IgD-negative memory B cell (primary cell): Measurements from ENCODE around the gene TRA2B. TPM values are rescaled to one million over a fixed set of nuclear protein-coding genes. Genes with fewer than 3 reads are reported as not detected.

Experiments used
- H3K27ac Mint-ChIP-seq, 3 donors: one replicate each; pipeline ENCODE4 v1.8.0; 2020 to 2022; ENCODE audit warnings: mild to moderate bottlenecking in 3 of 3, mixed read lengths in 3 of 3, moderate library complexity in 1 of 3
- H3K27me3 Mint-ChIP-seq: one replicate; pipeline ENCODE4 v1.8.0; 2021; ENCODE audit warnings: mixed read lengths
- H3K36me3 Mint-ChIP-seq: one replicate; pipeline ENCODE4 v1.8.0; 2020; ENCODE audit warnings: mild to moderate bottlenecking, mixed read lengths
- H3K4me1 Mint-ChIP-seq, 3 donors: one replicate each; pipeline ENCODE4 v1.8.0; 2020 to 2022; ENCODE audit warnings: mixed read lengths in 3 of 3, mild to moderate bottlenecking in 1 of 3
- H3K4me3 Mint-ChIP-seq, 4 donors: one replicate each; pipeline ENCODE4 v1.8.0; 2020 to 2022; ENCODE audit warnings: mild to moderate bottlenecking in 4 of 4, mixed read lengths in 4 of 4, moderate library complexity in 3 of 4
- H3K9me3 Mint-ChIP-seq, 3 donors: one replicate each; pipeline ENCODE4 v1.8.0; 2020 to 2021; ENCODE audit warnings: mixed read lengths in 3 of 3, mild to moderate bottlenecking in 1 of 3
- polyA plus RNA-seq: library from polyadenylated mRNA; unstranded; fragments of 300-500 nt; fragmentation: Illumina TruSeq; gene quantifications from one replicate; pipeline ENCODE4 v1.2.3, GENCODE V29; 2021

Gene TRA2B
- polyA plus RNA-seq, 1 donor from 2014 or later, result 358 TPM

- Mint-ChIP-seq H3K27me3 (no peaks in the 10 kb centered on the region), H3K4me3 (peak overlapping the region; percentile 97 to 100 (median 100)), H3K9me3 (peaks cover 0 to 4% (median 1%) of the 10 kb centered on the region in 3 donors), H3K36me3 (peaks cover 1% of the 10 kb centered on the region), H3K27ac (peak overlapping the region; percentile 99 to 100 (median 100)), H3K4me1 (peaks cover 33 to 49% (median 40%) of the 10 kb centered on the region in 3 donors)
Observed at GRCh38 chr3:185936814-185937688, 763 bp downstream of the TRA2B start.

DNA sequence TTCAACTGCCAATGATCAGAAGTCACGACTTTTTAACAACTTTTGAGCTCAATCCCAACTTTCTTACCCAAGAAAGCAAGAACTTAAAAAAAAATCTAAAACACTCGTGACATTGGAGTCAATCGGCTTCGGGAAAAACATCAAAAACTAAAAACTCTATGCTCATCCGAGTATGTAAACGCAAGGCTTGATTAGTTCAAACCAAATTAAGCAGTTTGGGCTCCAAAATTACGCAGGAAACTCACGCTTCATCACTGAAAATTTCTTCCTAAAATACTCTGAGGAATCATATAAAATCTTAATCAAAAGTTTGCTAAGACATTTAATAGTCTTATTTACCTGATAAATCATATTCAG is 1.6 kb downstream of the TRA2B start:
- H3K27ac Mint-ChIP-seq, result peak overlapping the region; percentile 99 to 100 (median 100)
- peak overlapping the region; percentile 97 to 100 (median 100) for H3K4me3 Mint-ChIP-seq
- peaks cover 0 to 4% (median 1%) of the 10 kb centered on the region in 3 donors for H3K9me3 Mint-ChIP-seq
- H3K4me1 Mint-ChIP-seq, result peaks cover 39 to 53% (median 48%) of the 10 kb centered on the region in 3 donors
- H3K27me3 Mint-ChIP-seq, result no peaks in the 10 kb centered on the region
- H3K36me3 Mint-ChIP-seq, result peaks cover 4% of the 10 kb centered on the region

- Mint-ChIP-seq H3K4me1 (peaks cover 45 to 57% (median 53%) of the 10 kb centered on the region in 3 donors), H3K27me3 (no peaks in the 10 kb centered on the region), H3K9me3 (peaks cover 0 to 4% (median 1%) of the 10 kb centered on the region in 3 donors), H3K27ac (peak overlapping the region; percentile 39 to 100 (median 99)), H3K36me3 (peaks cover 4% of the 10 kb centered on the region), H3K4me3 (peak overlapping the region; percentile 97 to 100 (median 100))
Observed at GRCh38 chr3:185935465-185936272, 2.1 kb downstream of the TRA2B start.

- peak overlapping the region; percentile 97 to 100 (median 100) for H3K4me3 Mint-ChIP-seq
Observed at GRCh38 chr3:185934767-185935464, 2.9 kb downstream of the TRA2B start.

DNA sequence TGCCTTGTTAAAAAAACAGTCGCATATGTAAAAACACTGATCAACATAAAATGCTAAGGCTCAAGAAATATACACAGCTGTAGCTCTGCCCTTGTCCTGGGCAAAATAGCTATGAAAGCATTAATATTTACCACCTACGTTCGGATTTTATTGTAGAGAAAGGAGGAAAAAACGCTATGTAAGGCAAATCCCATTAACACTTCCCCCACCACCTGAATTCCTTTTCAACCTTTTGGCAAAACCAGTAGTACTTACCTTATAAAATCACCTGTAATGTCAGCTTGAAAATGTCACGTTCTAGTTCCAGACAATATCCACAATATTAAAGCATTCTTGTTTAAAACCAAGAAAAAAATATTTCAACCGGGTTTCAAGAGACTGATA is 3.6 kb downstream of the TRA2B start:
- Mint-ChIP-seq H3K4me1 (peaks cover 57 to 68% (median 67%) of the 10 kb centered on the region in 3 donors), H3K27ac (peak overlapping the region in 2 of 3 donors; percentile 34 to 99), H3K4me3 (peak overlapping the region; percentile 97 to 100 (median 100)), H3K27me3 (no peaks in the 10 kb centered on the region), H3K9me3 (peaks cover 0 to 4% (median 1%) of the 10 kb centered on the region in 3 donors), H3K36me3 (peaks cover 4% of the 10 kb centered on the region)

More at GRCh38 chr3:185934767-185935464, 2.9 kb downstream of the TRA2B start:
- Mint-ChIP-seq H3K27me3 (no peaks in the 10 kb centered on the region), H3K27ac (peak overlapping the region in 2 of 3 donors; percentile 20 to 99), H3K4me1 (peaks cover 51 to 62% (median 60%) of the 10 kb centered on the region in 3 donors), H3K36me3 (peaks cover 4% of the 10 kb centered on the region), H3K9me3 (peaks cover 0 to 4% (median 1%) of the 10 kb centered on the region in 3 donors)

GRCh38 chr3:185933374-185934173 is 4.2 kb downstream of the TRA2B start:
- no peaks in the 10 kb centered on the region for H3K27me3 Mint-ChIP-seq
- peak overlapping the region; percentile 97 to 100 (median 100) for H3K4me3 Mint-ChIP-seq
- H3K27ac Mint-ChIP-seq, result peak overlapping the region in 2 of 3 donors; percentile 6 to 99
- peaks cover 0 to 4% (median 0%) of the 10 kb centered on the region in 3 donors for H3K9me3 Mint-ChIP-seq
- H3K4me1 Mint-ChIP-seq, result peaks cover 63 to 73% (median 72%) of the 10 kb centered on the region in 3 donors
- peaks cover 4% of the 10 kb centered on the region for H3K36me3 Mint-ChIP-seq

- peak overlapping the region; percentile 76 to 97 (median 86) for H3K4me3 Mint-ChIP-seq
- H3K9me3 Mint-ChIP-seq, result no peaks in the 10 kb centered on the region
Observed at GRCh38 chr3:185931777-185932612, 5.8 kb downstream of the TRA2B start.

GRCh38 chr3:185930393-185931107 is 7.3 kb downstream of the TRA2B start:
- Mint-ChIP-seq H3K36me3 (peaks cover 4% of the 10 kb centered on the region), H3K4me1 (peaks cover 78 to 95% (median 93%) of the 10 kb centered on the region in 3 donors), H3K9me3 (no peaks in the 10 kb centered on the region), H3K27ac (peak overlapping the region; percentile 45 to 95 (median 87)), H3K27me3 (no peaks in the 10 kb centered on the region), H3K4me3 (peak overlapping the region; percentile 35 to 93 (median 80))

More at GRCh38 chr3:185931777-185932612, 5.8 kb downstream of the TRA2B start:
- peak overlapping the region; percentile 24 to 99 (median 87) for H3K27ac Mint-ChIP-seq
- peaks cover 75 to 85% (median 84%) of the 10 kb centered on the region in 3 donors for H3K4me1 Mint-ChIP-seq
- H3K27me3 Mint-ChIP-seq, result no peaks in the 10 kb centered on the region
- H3K36me3 Mint-ChIP-seq, result peaks cover 4% of the 10 kb centered on the region

DNA sequence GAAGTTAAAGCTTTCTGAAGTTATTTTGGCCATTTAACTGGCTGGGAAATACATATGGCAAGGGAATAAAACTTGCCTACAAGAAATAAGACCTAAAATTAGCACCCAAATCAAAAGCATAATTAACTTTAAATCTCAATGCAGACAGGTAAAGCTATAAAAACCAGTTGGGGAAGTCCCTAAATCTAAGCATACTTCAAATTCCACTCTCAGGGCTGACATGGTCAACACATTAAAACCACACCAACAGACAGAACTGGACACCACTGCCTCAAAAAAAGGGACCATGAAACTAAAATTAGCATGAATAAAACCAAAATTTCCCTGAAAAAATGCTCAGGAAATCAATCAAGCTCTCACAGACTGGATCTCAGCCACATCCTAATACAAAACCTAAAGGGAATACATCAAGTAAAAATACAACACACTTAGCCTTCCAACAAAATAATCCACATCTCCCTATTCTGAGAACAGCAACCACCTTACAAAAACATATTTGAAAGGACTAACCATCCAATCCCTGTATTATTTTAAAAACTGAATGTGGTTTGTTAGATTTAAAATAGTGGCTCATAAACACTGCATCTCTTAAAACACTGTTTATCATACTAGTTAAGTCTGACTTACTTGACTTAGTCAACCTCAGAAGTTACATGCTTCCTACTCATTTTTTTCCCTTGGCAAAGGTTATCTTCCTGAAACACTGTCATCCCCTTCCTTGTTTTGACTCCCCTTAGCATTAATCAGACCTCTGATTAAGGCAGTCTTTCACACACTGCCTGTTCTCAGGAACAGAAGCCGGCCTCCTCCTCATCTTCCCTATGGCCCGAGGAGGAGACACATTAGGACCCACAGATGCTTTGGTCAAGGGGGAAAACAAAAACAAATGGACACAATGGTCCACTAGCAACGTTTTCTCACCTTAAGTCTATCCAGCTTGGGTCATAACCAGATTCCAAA is 8.3 kb downstream of the TRA2B start:
- H3K4me3 Mint-ChIP-seq, result peak overlapping the region; percentile 67 to 93 (median 80)
- H3K9me3 Mint-ChIP-seq, result no peaks in the 10 kb centered on the region
- peaks cover 75 to 93% (median 86%) of the 10 kb centered on the region in 3 donors for H3K4me1 Mint-ChIP-seq
- peak overlapping the region; percentile 32 to 95 (median 74) for H3K27ac Mint-ChIP-seq
- no peaks in the 10 kb centered on the region for H3K27me3 Mint-ChIP-seq
- H3K36me3 Mint-ChIP-seq, result peaks cover 6% of the 10 kb centered on the region

DNA sequence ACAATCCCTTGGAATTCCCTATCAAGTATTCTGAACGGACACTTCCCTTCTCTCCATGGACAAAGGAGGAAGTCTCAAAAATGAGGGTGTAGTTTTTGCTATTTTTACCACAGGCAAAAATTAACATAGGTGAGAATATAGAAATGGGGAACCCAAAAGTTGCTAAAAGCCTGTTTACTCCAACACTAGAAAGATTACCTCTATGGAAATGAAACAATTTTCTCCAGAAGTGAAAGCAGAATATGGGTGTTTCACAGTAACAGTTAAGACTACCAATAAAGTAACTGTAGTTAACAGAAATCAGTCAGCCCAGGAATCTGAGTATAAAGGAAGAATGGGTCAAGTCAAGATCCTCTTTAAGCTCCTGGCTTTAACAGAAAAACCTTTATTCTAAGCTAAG is 9.3 kb downstream of the TRA2B start:
- Mint-ChIP-seq H3K9me3 (no peaks in the 10 kb centered on the region), H3K36me3 (peaks cover 5% of the 10 kb centered on the region), H3K4me3 (peak overlapping the region; percentile 67 to 93 (median 80)), H3K27ac (peak overlapping the region in 2 of 3 donors; percentile 74 to 95), H3K27me3 (no peaks in the 10 kb centered on the region), H3K4me1 (peaks cover 67 to 83% (median 77%) of the 10 kb centered on the region in 3 donors)

DNA sequence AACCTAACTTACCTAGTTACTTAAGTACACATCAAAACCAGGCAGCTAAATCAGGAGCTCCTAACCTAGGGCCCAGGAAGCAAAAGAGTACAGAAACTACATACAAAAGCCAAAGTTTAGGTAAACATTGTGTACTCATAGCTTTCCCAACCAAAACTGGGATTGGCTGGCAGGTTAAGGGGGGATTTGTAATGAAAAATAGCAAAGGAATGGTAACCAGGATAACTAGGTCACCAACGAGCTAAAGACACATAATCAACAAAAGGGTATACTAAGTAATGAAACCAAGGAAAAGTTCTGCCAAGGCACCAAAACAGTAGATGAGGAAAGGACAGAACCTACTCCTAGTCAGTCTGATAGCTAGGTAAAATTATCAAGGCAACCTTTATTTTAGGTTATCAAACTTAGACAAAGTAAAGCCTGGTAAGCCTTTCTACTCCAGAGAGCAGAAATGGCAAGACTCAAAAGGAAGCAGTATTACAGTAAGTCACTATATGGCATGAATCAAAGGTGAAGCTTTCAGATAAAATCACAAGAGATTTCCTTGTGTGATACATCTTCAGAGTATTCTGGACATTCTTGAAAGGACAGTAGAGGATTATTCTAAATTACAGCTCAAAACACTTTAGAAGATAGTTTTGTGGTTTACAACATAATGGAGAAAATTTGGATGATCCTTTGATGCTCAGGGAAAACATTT is 10.2 kb downstream of the TRA2B start:
- peak overlapping the region; percentile 0 to 95 (median 74) for H3K27ac Mint-ChIP-seq
- H3K9me3 Mint-ChIP-seq, result no peaks in the 10 kb centered on the region
- H3K27me3 Mint-ChIP-seq, result no peaks in the 10 kb centered on the region

More for the DNA sequence above, 10.2 kb downstream of the TRA2B start:
- H3K36me3 Mint-ChIP-seq, result peaks cover 6% of the 10 kb centered on the region
- H3K4me1 Mint-ChIP-seq, result peaks cover 65 to 77% (median 71%) of the 10 kb centered on the region in 3 donors
- H3K4me3 Mint-ChIP-seq, result peak overlapping the region; percentile 16 to 93 (median 55)
